OCI-LY7 (cell line): Measurements from ENCODE around the gene CDSN.

Experiments used
- CTCF ChIP-seq: fragments of 200-600 bp; sonication (generic); conservative IDR thresholded peaks from 2 replicates; pipeline ENCODE4 v1.5.1; 2014; ENCODE audit warnings: mild to moderate bottlenecking, antibody characterized with exemption, low read length, moderate library complexity, mixed read lengths
- EZH2phosphoT487 ChIP-seq: fragments of 200-600 bp; sonication (generic); IDR thresholded peaks from 2 replicates; pipeline ENCODE4 v1.6.1; 2018; ENCODE audit warnings: low read depth, borderline replicate concordance, mild to moderate bottlenecking, mixed run types, antibody characterized with exemption, low read length, moderate library complexity, mixed read lengths

GRCh38 chr6:31094389-31094881, 25.8 kb downstream of the CDSN start:
- no peak for TF ChIP-seq CTCF
- no peak for TF ChIP-seq EZH2phosphoT487
